ENCODE data around the gene GHRL.

GHRL gene

GRCh38 chr3:10327592-10327991 is 34.8 kb upstream of the GHRL start:
- DNase-seq (ENCODE audit: low read depth), result no peak

- DNase-seq (ENCODE audit: low read depth), result no peak
These were observed 29.6 kb upstream of the GHRL start for GRCh38 chr3:10322352-10322710.

DNA sequence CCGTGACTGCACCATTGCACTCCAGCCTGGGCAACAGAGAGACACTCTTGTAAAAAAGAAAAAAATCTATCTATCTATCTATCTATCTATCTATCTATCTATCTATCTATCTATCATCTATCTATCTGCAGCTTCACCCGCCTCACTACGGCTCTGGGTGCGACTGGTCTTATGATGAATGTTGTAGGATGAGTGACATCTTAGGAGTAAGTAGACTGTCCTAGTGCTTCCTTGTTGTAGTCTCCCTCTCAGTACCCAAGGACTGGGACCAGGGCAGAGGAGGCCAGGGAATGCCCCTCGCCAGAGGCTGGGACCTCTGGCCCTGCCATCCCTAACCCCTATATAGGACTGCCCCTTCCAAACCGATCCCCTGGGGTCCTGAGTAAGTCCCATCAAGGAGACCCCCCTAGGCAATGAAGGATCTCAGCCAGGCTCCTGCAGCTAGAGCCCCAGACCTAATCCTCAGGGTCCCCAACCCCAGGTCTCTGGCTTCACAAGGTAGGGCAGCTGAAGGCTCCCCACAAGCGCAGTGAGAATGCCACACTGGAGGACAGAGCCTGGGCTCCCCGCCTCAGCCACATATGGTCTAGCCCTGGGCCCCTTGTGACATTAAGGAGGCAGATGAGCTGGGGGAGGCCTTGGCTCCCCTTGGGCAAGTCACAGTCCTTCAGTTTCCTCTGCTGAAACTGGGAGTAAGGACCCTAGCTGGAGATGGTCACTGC is 29.0 kb upstream of the GHRL start:
- no peak for DNase-seq (ENCODE audit: low read depth)

DNA sequence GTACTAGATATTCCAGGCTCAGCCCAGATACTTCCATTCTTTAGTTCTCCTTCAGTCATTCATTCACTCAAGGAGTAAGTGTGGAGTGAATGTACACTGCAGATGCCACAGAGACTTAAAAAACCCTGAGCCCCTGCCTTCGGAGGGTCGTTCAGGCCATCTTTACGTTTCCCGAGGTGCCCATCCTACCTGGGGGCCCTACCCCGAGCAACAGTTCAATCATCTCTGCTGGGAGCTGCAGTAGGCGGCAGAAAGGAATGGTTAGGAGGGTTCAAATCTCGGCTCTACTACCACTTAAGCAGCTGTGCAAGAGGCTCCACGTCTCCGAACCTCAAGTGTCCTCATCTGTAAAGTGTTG is 27.6 kb upstream of the GHRL start:
- no peak for DNase-seq (ENCODE audit: low read depth)

- no peak for DNase-seq (ENCODE audit: low read depth)
These were observed 27.1 kb upstream of the GHRL start for GRCh38 chr3:10319804-10320203.

DNA sequence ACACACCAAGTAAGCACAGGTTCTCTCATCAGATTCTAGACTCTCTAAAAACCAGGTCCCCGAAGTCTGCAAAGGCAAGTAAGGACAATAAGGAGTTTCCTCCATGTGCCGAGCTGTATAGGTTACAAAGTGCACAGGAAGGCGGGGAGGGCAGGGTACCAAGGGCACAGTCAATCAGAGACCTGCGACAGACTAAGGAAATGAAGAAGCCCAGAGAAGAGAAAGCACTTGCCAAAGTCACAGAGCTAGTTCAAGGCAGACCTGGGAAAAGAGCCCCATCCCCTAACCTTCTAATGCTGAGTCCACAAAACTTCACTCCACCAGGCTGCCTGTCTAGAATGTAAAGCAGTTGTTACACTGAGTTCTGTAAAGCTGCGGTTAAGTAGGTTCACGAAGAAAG is 26.5 kb upstream of the GHRL start:
- no peak for DNase-seq (ENCODE audit: low read depth)

DNA sequence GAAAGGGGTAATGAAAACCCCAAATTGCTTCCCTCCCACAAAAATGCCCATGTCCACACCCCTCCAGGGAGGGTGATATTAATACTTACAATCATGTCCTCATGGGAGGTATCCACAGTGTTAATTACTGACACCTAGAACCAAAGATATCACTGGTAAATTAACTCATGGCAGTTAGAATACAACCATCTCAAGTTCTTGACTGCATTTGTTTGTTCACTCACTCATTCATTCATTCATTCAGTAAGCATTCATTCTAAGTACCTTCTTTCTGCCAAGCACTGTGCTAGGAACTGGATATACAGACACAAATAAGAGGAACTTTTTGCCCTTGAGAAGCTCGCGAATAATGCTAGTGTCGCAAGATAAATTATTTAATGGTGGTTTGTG is 25.2 kb upstream of the GHRL start:
- no peak for DNase-seq (ENCODE audit: low read depth)

DNA sequence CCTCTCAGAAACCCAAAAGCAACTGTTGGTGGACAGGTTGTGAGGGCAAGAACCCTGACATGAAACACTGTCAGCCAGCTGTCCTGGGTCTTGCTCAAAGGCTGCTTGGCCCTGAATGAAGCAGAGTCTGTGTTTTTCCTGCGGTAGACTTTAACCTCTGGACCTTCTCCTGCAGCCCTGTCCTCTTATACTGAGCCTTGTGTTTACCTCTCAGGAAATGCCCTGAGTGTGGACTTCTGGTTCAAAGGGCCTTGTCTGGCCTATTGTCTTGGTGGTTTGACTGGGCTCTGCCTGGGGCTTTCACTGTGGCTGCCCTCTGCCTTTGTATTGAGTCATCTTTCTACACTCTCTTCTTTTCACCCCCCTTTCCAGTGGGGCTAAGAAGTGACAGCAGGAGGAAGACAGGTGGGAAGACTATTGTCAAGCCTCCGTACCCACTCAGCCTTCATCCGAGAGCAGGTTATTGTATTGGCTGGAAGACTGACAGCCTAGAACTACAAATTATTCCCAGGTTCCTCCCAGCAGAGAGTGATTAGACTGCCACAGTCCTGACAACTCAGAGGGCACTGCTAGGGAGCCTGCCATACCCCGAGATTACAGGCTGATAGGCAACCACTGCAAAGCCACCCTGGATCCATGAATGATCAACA is 24.7 kb upstream of the GHRL start:
- no peak for DNase-seq (ENCODE audit: low read depth)

DNA sequence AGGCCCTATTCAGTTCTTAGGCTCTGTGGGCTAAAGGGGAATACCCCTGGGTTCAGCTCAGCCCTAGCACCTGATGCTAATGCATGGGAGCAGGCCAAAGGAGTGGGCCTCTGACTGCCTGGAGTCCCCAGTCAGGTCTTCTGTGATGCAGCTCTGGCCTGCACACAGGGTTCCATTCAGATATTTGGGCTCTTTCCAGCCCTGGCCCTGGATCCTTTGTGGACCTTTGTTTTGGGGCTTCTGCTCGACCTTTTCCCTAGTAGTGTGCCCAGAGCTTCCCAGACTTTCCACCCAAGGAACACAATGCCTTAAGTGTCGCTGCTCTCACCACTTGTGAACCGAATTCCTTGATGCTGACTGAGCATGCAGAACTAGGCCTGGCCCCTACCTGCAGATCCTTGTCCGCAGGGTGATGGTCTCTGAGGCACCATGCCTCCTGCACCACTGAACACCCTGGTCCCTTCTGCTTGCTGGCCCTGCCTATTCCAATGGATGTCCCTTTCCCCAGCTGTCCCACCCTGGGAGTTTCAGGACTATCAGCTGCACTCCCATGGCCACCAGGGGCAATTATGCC is 23.1 kb upstream of the GHRL start:
- DNase-seq (ENCODE audit: low read depth), result no peak

DNA sequence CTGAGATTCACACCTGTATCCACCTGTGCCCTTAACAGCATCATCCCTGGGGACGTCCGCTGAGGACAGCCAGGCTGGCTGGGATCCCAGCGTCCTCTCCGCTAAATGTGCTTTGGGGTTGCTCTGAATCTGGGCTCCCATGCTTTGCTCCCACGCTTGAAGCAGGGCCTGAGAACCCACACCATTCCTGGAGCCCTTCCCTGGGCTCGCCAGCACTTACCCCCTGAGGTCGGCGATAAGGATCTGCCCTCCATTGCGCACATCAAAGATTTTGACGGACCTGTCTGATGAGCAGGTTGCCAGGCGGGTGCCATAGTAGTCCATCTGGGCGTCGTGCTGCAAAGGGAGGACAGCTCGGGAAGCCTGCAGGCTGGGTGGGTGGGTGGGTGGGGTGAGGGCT is 22.4 kb upstream of the GHRL start:
- DNase-seq (ENCODE audit: low read depth), result no peak

- no peak for DNase-seq (ENCODE audit: low read depth)
These were observed 20.1 kb upstream of the GHRL start for GRCh38 chr3:10312861-10313260.

DNA sequence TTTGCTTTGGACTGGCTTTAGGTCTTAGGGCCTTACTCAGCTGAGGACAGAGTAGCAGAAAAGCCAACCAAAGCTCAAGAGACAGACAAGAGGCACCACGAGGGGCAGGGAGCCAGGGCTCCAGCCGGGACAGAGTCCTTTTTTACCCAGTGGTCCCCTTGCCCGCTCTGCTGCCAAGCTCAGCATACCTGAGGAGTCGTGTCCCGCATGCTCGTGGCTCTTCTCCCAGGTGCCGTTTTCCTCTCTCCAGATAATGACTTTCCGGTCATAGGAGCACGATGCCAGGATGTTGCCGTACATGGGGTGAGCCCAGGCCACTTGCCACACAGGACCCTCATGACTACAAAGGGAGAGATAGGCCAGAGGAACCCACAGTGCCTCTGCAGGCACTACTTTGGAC is 19.6 kb upstream of the GHRL start:
- no peak for DNase-seq (ENCODE audit: low read depth)

GRCh38 chr3:10311710-10312109 is 19.0 kb upstream of the GHRL start:
- no peak for DNase-seq (ENCODE audit: low read depth)

DNA sequence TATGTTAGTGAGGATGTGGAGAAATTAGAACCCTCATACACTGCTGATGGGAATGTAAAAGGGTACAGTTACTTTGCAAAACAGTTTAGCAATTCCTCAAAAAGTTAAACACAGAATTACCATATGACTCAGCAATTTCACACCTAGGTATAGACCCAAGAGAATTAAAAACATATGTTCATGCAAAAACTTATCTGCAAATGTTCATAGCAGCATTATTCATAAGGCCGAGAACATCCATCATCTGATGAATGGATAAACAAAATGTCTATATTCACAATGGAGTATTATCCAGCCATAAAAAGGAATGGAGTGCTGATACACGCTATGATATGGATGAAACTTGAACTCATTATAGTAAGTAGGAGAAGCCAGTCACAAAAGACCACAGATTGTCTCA is 17.8 kb upstream of the GHRL start:
- DNase-seq (ENCODE audit: low read depth), result no peak

DNA sequence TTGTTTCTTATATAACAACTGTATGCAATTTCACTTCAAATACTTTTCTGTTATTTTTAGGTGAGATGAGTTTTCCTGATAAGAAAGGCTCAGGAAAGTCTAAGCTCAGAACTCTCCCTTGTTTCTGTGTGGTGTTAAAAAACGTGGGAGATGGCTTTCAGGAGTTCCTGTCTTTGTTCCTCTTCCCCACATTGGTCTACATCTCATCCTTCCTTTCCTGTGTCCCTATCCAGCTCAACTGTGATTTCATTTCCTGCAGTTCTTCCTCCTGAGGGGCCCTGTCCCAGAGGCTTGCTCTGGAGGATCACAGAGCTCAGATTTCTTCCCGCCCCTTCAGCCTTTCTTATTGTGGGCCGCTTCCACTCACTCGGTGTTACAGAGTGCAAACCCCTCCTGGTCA is 17.0 kb upstream of the GHRL start:
- DNase-seq (ENCODE audit: low read depth), result no peak

GRCh38 chr3:10308678-10309077 is 15.9 kb upstream of the GHRL start:
- DNase-seq (ENCODE audit: low read depth), result no peak

- DNase-seq (ENCODE audit: low read depth), result no peak
These were observed 13.4 kb upstream of the GHRL start for GRCh38 chr3:10306156-10306555.

GRCh38 chr3:10305331-10305902 is 12.7 kb upstream of the GHRL start:
- DNase-seq (ENCODE audit: low read depth), result no peak

DNA sequence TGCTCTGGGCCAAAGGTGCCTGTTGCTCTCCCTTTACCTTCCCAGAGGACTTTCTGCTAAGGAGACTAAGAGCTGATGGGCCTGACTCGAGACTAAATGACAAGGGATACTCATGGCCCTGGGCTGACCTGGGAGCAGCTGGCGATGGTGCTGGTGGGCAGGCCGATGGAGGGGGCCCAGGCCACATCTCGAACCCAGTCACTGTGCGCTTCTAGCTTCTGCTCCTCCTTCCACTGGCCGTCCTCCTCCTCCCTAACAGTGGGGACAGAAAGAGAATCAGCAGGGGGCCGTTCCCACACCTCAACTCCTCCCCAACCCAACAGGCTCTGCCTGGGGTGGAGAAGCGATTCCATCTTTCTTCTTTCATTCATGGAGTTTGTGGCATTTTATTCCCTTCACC is 12.2 kb upstream of the GHRL start:
- DNase-seq (ENCODE audit: low read depth), result no peak

DNA sequence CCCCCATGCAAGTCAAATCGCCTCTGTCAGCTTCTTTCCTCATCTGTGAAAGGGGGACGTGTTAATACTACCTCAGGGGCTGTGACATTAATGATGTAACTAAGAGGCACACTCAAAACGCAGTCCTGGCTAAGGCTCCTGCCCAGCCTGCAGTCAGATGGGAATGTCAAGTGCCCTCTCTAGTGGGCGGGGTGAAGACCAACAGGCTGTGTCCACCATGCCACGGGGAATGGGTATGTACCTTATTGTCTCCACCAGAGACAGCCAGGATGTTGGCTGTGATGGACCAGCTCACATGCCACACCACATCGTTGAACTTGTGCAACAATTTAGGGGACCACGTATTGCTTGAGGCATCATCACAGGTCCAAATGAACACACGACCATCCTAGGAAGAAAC is 11.0 kb upstream of the GHRL start:
- DNase-seq (ENCODE audit: low read depth), result no peak

- no peak for DNase-seq (ENCODE audit: low read depth)
These were observed 10.4 kb upstream of the GHRL start for GRCh38 chr3:10303105-10303504.

DNA sequence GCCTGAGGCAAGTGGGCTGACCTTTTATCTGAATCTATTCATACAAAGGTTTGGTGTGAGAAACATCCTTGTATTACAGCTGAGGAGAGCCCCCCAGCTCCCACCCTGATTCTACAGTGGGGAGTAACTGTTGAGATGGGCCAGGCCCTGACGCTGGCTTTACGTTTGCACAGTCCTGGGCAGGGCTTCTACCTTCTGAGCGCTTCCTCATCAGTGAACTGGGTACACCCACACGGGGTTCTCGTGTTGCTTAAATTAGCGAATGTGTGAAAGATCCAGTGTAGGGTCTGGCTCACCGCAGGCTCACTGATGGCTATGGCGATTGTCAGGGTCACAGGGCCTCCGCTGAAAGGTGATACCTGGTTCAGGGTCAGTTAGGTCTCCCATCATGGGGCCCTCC is 7.3 kb upstream of the GHRL start:
- DNase-seq (ENCODE audit: low read depth), result no peak

GRCh38 chr3:10299679-10300078 is 6.9 kb upstream of the GHRL start:
- DNase-seq (ENCODE audit: low read depth), result no peak

- DNase-seq (ENCODE audit: low read depth), result no peak
These were observed 6.4 kb upstream of the GHRL start for GRCh38 chr3:10299175-10299574.

Data from activated T-cell treated with anti-CD3 and anti-CD28 coated beads for 48 hours (primary cell).